D721Med (cell line): ENCODE data around the gene GJD2.

Source experiments
- DNase-seq: peaks from one replicate; pipeline ENCODE4 v3.0.0; 2011; ENCODE audit warnings: low spot score; ENCODE audit not compliant: insufficient read length
- FAIRE-seq: peaks from 2 replicates; lab custom pipeline; 2011; peaks lifted over from hg19 to GRCh38; lab: Jason Lieb, UNC
- CTCF ChIP-seq: IDR thresholded peaks from 2 replicates; pipeline ENCODE4 v1.5.1; 2012; ENCODE audit warnings: mild to moderate bottlenecking, control low read depth; ENCODE audit not compliant: insufficient read depth; ENCODE audit errors: missing control alignments

GJD2 gene

GRCh38 chr15:34709866-34710265 lies 44.9 kb downstream of the GJD2 start:
- FAIRE-seq (no peak), DNase-seq (no peak)
- TF ChIP-seq CTCF: no peak

DNA sequence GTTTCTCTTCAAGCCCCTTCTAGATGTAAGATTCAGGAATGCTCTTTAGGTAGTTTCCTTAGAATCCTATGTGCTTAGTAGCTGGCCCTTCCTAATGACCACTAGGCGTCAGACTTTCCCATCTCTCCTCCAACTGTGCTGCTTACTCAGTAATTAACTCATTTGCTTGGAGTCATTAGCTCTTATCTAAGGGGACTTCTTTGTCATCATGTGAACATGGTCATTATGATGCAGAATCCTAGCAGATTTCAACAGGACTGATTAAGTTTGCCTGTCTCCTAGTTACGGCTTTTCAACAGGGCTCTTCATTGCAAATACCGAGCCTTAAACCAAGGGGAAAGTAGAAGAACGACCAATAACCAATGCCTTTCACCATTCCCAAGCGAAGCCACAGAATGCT lies 46.4 kb downstream of the GJD2 start:
- peak; percentile 96 for TF ChIP-seq CTCF
- FAIRE-seq: peak; percentile 90
- no peak for DNase-seq

DNA sequence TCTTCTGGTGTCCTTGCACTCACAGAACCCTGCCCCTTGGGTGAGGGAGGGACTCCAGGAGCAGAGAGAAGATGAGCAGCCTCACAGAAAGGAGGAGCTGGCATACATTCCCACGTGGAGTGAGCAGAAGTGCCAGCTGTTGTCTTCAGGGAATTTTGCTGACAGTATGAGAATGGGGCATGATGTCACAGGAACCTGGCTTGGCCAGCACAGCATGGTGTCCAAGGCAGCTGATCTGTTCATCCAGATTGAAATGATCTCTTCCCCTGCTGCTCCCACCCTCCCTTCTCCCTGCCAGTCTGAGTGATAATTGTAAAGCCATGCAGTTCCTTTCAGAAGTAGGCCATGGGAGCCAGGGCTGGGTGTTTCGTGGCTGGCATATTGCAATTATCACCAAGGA lies 53.3 kb downstream of the GJD2 start:
- no peak for DNase-seq
- no peak for FAIRE-seq
- no peak for TF ChIP-seq CTCF
